Breast epithelium (tissue), 4 donors: ENCODE results near the gene KLF5. TPM values are rescaled to one million over a fixed set of nuclear protein-coding genes. Genes with fewer than 3 reads are reported as not detected.

Source experiments
- DNase-seq, 2 donors: peaks; one replicate each; pipeline ENCODE4 v3.0.0-alpha.2; 2019; ENCODE audit warnings: low spot score in 2 of 2
- H3K27ac ChIP-seq, 2 donors: fragments of 200-600 bp; sonication (generic) in 1 of 2; one replicate each; pipeline ENCODE4 v1.5.1; 2016 to 2019; ENCODE audit warnings: mild to moderate bottlenecking in 1 of 2
- H3K27me3 ChIP-seq, 2 donors: fragments of 200-600 bp; sonication (generic) in 1 of 2; one replicate each; pipeline versions ENCODE4 v1.5.1 to v1.6.0; 2017 to 2019; ENCODE audit warnings: control low read depth in 1 of 2, mild to moderate bottlenecking in 1 of 2
- H3K36me3 ChIP-seq: fragments of 200-600 bp; one replicate; pipeline ENCODE4 v1.5.1; 2019
- H3K4me1 ChIP-seq, 2 donors: fragments of 200-600 bp; sonication (generic); one replicate each; pipeline ENCODE4 v1.5.1; 2016 to 2019; ENCODE audit warnings: control low read depth in 1 of 2
- H3K4me3 ChIP-seq, 3 donors: fragments of 200-600 bp; sonication (generic); 1 replicate in 2 of 3; 2 replicates in 1 of 3; pipeline ENCODE4 v1.5.1; 2016 to 2019; ENCODE audit warnings: mild to moderate bottlenecking in 3 of 3, moderate library complexity in 2 of 3
- H3K9me3 ChIP-seq, 2 donors: fragments of 200-600 bp; sonication (generic) in 1 of 2; one replicate each; pipeline ENCODE4 v1.5.1; 2016 to 2019; ENCODE audit warnings: control low read depth in 1 of 2
- CTCF ChIP-seq, 3 donors: fragments of 450-650 bp; IDR thresholded peaks; one replicate each; pipeline ENCODE4 v1.5.1; 2016 to 2017; ENCODE audit warnings: antibody characterized with exemption in 3 of 3, mild to moderate bottlenecking in 3 of 3, moderate library complexity in 3 of 3
- POLR2A ChIP-seq: fragments of 450-650 bp; IDR thresholded peaks from one replicate; pipeline ENCODE4 v1.6.1; 2016; ENCODE audit warnings: antibody characterized with exemption, mild to moderate bottlenecking, moderate library complexity
- POLR2AphosphoS5 ChIP-seq, 3 donors: sonication (generic); formaldehyde crosslinking; IDR thresholded peaks; one replicate each; pipeline ENCODE4 v1.6.1; 2017; ENCODE audit warnings: antibody characterized with exemption in 3 of 3
- intact Hi-C: fragments of 100-400 bp; cut with DNase I; formaldehyde crosslinking; loops from one replicate; pipeline ENCODE4 v1.15.1; 2023; ENCODE audit warnings: low total_unique reads
- total RNA-seq, 3 donors: library from RNA; depleted of rRNA; stranded (reverse); fragments of >200 nt; gene quantifications; one replicate each; pipeline ENCODE4 v1.1.0, GENCODE V29; 2016

The KLF5 gene
- total RNA-seq, 3 donors from 2014 or later, result 2.2 to 30.7 (median 10.5) TPM

- Histone ChIP-seq H3K4me1 (no peaks in the 10 kb centered on the region), H3K4me3 (peak overlapping the region in 2 of 3 donors; percentile 70 to 91), H3K9me3 (no peaks in the 10 kb centered on the region), H3K36me3 (no peaks in the 10 kb centered on the region), H3K27ac (peak overlapping the region; percentile 48 to 92), H3K27me3 (no peaks in the 10 kb centered on the region)
- intact Hi-C loops, result no loop called here
- TF ChIP-seq POLR2AphosphoS5 (IDR thresholded peaks at IDR 0.05) (no peak), POLR2A (no peak), CTCF (IDR thresholded peaks at IDR 0.05) (no peak)
- DNase-seq, result no peak
These were observed 3.7 kb downstream of the KLF5 start for GRCh38 chr13:73062468-73062867.

DNA sequence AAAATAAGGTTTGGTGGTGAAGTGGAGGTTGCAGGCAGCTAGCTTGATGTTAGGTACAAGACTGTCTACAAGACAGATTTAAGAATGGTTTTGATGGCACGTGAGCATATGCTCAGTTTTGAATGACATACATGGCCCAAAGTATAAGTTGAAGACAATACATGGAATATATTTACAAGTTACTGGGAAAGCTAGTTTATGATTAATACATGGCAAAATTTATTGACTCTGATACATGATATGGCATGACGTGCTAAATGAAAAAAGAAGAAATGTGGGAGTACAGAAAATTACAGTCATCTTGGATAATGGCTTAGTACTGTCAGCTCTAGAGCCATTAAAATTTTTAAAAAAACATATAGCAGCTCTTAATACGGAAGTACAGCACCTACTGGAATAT is 4.4 kb downstream of the KLF5 start:
- Histone ChIP-seq H3K27me3 (no peaks in the 10 kb centered on the region), H3K36me3 (no peaks in the 10 kb centered on the region), H3K27ac (peak overlapping the region in 1 of 2 donors; percentile 48), H3K4me3 (no peak overlapping the region), H3K9me3 (no peaks in the 10 kb centered on the region), H3K4me1 (no peaks in the 10 kb centered on the region)
- TF ChIP-seq POLR2A, result no peak
- TF ChIP-seq CTCF (IDR thresholded peaks at IDR 0.05), result no peak
- TF ChIP-seq POLR2AphosphoS5 (IDR thresholded peaks at IDR 0.05), result no peak
- no peak for DNase-seq
- intact Hi-C loops, result no loop called here

DNA sequence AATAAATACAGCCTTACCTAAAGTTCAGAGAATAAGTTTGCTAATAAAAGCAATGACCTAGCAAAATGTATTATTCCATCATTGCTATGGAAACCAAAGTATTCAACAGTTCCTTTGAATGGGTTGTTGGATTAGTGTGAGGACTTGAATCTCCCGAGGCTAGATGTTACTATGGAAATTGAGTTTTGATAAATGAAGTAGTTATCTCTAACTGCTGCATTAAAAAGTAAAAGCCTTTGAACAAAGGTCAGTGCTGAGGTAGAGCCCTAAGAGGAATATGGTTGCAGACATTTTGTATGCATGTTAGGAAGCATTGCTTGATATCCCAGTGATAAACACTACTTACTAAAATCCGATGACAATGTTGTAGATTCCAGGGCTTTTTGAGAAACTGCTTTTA is 6.2 kb downstream of the KLF5 start:
- H3K4me3 ChIP-seq, result no peak overlapping the region
- intact Hi-C loops, result no loop called here
- H3K9me3 ChIP-seq, result no peaks in the 10 kb centered on the region
- peak overlapping the region in 1 of 2 donors; percentile 48 for H3K27ac ChIP-seq
- TF ChIP-seq CTCF (IDR thresholded peaks at IDR 0.05), result no peak
- TF ChIP-seq POLR2AphosphoS5 (IDR thresholded peaks at IDR 0.05), result no peak
- no peak for TF ChIP-seq POLR2A
- no peak for DNase-seq
- no peaks in the 10 kb centered on the region for H3K27me3 ChIP-seq
- no peaks in the 10 kb centered on the region for H3K36me3 ChIP-seq
- H3K4me1 ChIP-seq, result no peaks in the 10 kb centered on the region

- peak in 1 of 2 donors; percentile 50 for DNase-seq
- intact Hi-C loops, result no loop called here
- no peaks in the 10 kb centered on the region for H3K9me3 ChIP-seq
- no peaks in the 10 kb centered on the region for H3K36me3 ChIP-seq
- H3K4me1 ChIP-seq, result no peaks in the 10 kb centered on the region
- H3K27ac ChIP-seq, result peak overlapping the region; percentile 28 to 73
- H3K4me3 ChIP-seq, result no peak overlapping the region
- H3K27me3 ChIP-seq, result no peaks in the 10 kb centered on the region
- TF ChIP-seq POLR2A, result no peak
- peak in 2 of 3 donors; percentile 34 to 66 for TF ChIP-seq POLR2AphosphoS5 (IDR thresholded peaks at IDR 0.05)
These were observed 7.0 kb downstream of the KLF5 start for GRCh38 chr13:73065665-73066340.

GRCh38 chr13:73069206-73069805 is 10.5 kb downstream of the KLF5 start:
- DNase-seq, result no peak
- H3K27ac ChIP-seq, result peak overlapping the region in 1 of 2 donors; percentile 38
- no peak overlapping the region for H3K4me3 ChIP-seq
- TF ChIP-seq POLR2A (no peak), CTCF (IDR thresholded peaks at IDR 0.05) (no peak), POLR2AphosphoS5 (IDR thresholded peaks at IDR 0.05) (no peak)
- H3K4me1 ChIP-seq, result no peaks in the 10 kb centered on the region
- H3K36me3 ChIP-seq, result no peaks in the 10 kb centered on the region
- intact Hi-C loops, result no loop called here
- H3K27me3 ChIP-seq, result no peaks in the 10 kb centered on the region
- H3K9me3 ChIP-seq, result no peaks in the 10 kb centered on the region
